ENCODE results near the gene RFPL2. TPM values are rescaled to one million over a fixed set of nuclear protein-coding genes. Genes with fewer than 3 reads are reported as not detected.
"Not testable (repeated sequence)": the region's sequence is repeated elsewhere in the genome, so short reads cannot be mapped to it uniquely, and the experiment has no call there.

Gene RFPL2
- total and polyA plus RNA-seq, 2 experiments from 2014 or later = 0.40 to 0.51 TPM

- Histone ChIP-seq H3K27me3 (peaks cover 32% of the 10 kb centered on the region), H3K36me3 (no peaks in the 10 kb centered on the region), H3K27ac (no peak overlapping the region), H3K9me3 (ENCODE audit: low read depth) (no peaks in the 10 kb centered on the region), H3K4me3 (no peak overlapping the region), H3K4me1 (ENCODE audit: low read depth) (no peaks in the 10 kb centered on the region)
- TF ChIP-seq, protein P1, sequence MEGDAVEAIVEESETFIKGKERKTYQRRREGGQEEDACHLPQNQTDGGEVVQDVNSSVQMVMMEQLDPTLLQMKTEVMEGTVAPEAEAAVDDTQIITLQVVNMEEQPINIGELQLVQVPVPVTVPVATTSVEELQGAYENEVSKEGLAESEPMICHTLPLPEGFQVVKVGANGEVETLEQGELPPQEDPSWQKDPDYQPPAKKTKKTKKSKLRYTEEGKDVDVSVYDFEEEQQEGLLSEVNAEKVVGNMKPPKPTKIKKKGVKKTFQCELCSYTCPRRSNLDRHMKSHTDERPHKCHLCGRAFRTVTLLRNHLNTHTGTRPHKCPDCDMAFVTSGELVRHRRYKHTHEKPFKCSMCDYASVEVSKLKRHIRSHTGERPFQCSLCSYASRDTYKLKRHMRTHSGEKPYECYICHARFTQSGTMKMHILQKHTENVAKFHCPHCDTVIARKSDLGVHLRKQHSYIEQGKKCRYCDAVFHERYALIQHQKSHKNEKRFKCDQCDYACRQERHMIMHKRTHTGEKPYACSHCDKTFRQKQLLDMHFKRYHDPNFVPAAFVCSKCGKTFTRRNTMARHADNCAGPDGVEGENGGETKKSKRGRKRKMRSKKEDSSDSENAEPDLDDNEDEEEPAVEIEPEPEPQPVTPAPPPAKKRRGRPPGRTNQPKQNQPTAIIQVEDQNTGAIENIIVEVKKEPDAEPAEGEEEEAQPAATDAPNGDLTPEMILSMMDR (IDR thresholded peaks at IDR 0.05; ENCODE audit: low read depth, low read length) = no peak
- no peak for DNase-seq (ENCODE audit: low read depth in 1 of 2, low spot score in 1 of 2)
Observed at GRCh38 chr22:32175115-32175514, 29.8 kb downstream of the RFPL2 start.

DNA sequence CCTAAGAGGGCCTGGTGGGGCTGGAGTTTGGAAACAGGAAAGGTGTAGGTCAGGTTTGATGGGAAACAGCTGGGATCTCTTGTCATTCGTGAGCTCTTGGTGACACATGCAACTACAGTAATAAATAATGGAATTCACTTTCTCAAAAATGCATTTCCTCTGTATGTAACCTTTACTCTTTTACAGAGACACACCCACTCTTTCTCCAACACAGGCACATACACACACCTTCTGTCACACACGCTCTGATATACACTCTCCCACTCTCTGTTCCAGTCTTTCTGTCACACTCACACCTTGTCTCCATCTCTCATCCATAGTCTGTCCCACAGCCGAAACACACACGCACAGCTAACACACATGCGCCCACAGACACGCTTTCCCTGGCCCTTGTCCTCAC is 39.2 kb downstream of the RFPL2 start:
- H3K27ac ChIP-seq = no peak overlapping the region
- H3K27me3 ChIP-seq = no peaks in the 10 kb centered on the region
- no peaks in the 10 kb centered on the region for H3K36me3 ChIP-seq
- no peak for DNase-seq (ENCODE audit: low read depth in 1 of 2, low spot score in 1 of 2)
- no peaks in the 10 kb centered on the region for H3K9me3 ChIP-seq (ENCODE audit: low read depth)
- TF ChIP-seq, protein P1 (IDR thresholded peaks at IDR 0.05; ENCODE audit: low read depth, low read length) = no peak
- H3K4me3 ChIP-seq = no peak overlapping the region
- no peaks in the 10 kb centered on the region for H3K4me1 ChIP-seq (ENCODE audit: low read depth)

- Histone ChIP-seq H3K36me3 (no peaks in the 10 kb centered on the region), H3K27me3 (no peaks in the 10 kb centered on the region), H3K4me3 (no peak overlapping the region), H3K9me3 (ENCODE audit: low read depth) (no peaks in the 10 kb centered on the region), H3K27ac (no peak overlapping the region), H3K4me1 (ENCODE audit: low read depth) (no peaks in the 10 kb centered on the region)
- DNase-seq (ENCODE audit: low read depth in 1 of 2, low spot score in 1 of 2) = no peak
- TF ChIP-seq, protein P1 (IDR thresholded peaks at IDR 0.05; ENCODE audit: low read depth, low read length) = no peak
Observed at GRCh38 chr22:32164075-32164860, 40.6 kb downstream of the RFPL2 start.

DNA sequence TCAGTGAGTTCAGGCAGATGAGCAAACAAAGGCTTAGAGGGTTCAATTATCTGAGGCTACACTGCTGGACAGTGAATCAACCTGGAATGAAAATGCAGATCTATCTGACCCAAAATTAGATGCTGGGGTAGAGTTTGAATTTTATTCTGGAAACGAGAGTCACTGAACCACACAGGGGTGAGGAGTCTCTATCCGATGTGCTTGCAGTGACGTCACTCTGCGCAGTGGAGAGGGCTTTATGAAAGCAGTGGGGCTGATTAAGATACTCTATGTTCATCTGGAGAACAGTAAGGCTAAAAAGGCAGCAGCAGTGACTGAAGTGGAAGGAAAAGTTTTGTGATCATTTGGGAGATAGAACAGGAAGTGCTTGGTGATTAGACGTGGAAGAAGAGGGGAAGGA is 44.5 kb downstream of the RFPL2 start:
- H3K27ac ChIP-seq; H3K9me3 ChIP-seq (ENCODE audit: low read depth); H3K4me3 ChIP-seq; H3K4me1 ChIP-seq (ENCODE audit: low read depth); H3K27me3 ChIP-seq; H3K36me3 ChIP-seq; DNase-seq (ENCODE audit: low read depth in 1 of 2, low spot score in 1 of 2): not testable (repeated sequence)

DNA sequence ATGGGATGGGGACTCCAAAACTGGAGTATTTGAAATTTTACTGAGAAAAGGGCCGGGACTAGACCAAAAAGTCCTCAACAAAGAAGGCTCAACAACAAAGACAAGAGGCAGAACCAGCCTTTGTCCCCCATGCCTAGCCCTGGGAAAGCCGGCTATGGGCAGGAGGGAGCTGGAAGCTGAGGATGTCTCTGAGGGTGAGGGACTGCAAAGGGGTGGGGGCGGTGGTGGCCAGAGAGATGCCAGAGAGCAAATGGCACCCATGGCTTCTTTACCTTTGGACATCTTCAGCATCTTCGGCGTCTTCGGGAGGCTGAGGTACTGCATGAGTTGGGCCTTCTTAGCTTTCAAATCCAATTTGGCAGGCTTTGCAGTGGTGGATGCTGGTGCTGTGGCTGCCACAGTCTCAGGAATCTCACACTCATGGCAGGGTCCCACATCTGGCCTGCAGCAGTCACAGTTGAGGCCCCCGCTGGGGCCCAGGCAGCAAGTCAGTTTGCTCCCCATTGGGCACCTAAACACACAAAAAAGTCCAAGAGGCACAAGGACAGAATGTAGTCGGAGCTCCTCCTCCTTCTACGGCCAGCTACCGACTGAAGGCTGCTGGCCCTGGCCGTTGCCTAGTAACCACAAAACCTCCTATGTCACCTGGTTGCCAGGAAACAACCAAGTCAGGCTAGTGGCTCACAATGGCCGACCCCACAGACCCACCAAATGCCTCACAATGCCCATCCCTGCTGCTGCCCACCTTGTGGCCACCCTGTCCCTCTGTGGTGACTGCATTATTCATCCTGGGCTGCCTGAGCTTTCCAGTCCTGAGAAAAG is 46.0 kb downstream of the RFPL2 start, which contains the start of gene C22orf42:
TSS of gene C22orf42 (minus strand) at position 592 of the 822 bp plus-strand sequence. CDS start at position 504, 88 bp downstream.
- H3K4me1 ChIP-seq (ENCODE audit: low read depth) = no peaks in the 10 kb centered on the region
- no peak within 1 kb of the TSS for H3K4me3 ChIP-seq
- no peak for DNase-seq (ENCODE audit: low read depth in 1 of 2, low spot score in 1 of 2)
- TF ChIP-seq, protein P1 (IDR thresholded peaks at IDR 0.05; ENCODE audit: low read depth, low read length) = no peak
- no peaks in the 10 kb centered on the region for H3K36me3 ChIP-seq
- no peaks in the 10 kb centered on the region for H3K9me3 ChIP-seq (ENCODE audit: low read depth)
- no peaks in the 10 kb centered on the region for H3K27me3 ChIP-seq
- no peak within 1 kb of the TSS for H3K27ac ChIP-seq

DNA sequence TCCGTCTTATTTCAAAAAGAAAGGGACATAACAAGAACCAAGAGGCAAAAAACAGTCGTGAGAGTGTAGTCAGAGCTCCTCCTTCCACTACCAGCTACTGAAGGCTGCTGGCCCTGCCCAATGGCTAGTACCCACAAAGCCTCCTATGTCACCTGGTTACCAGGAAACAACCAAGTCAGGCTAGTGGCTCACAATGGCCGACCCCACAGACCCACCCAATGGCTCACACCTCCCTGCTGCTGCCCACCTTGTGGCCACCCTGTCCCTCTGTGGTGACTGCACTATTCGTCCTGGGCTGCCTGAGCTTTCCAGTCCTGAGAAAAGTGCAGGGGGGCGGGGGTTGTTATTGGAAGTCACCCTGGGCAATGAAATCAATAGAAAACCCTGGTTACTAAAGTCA is 47.2 kb downstream of the RFPL2 start:
- not testable (repeated sequence) for H3K4me3 ChIP-seq, H3K36me3 ChIP-seq

GRCh38 chr22:32154727-32155126 is 50.1 kb downstream of the RFPL2 start:
- DNase-seq (ENCODE audit: low read depth in 1 of 2, low spot score in 1 of 2); H3K4me3 ChIP-seq; H3K27me3 ChIP-seq: not testable (repeated sequence)

More for the DNA sequence above, 47.2 kb downstream of the RFPL2 start:
- not testable (repeated sequence) for H3K27me3 ChIP-seq; H3K27ac ChIP-seq; H3K9me3 ChIP-seq (ENCODE audit: low read depth); DNase-seq (ENCODE audit: low read depth in 1 of 2, low spot score in 1 of 2); H3K4me1 ChIP-seq (ENCODE audit: low read depth)

GRCh38 chr22:32151641-32152040 is 53.2 kb downstream of the RFPL2 start:
- not testable (repeated sequence) for H3K4me3 ChIP-seq; DNase-seq (ENCODE audit: low read depth in 1 of 2, low spot score in 1 of 2); H3K36me3 ChIP-seq; H3K27ac ChIP-seq; H3K4me1 ChIP-seq (ENCODE audit: low read depth); H3K9me3 ChIP-seq (ENCODE audit: low read depth); H3K27me3 ChIP-seq

More at GRCh38 chr22:32154727-32155126, 50.1 kb downstream of the RFPL2 start:
- H3K36me3 ChIP-seq; H3K27ac ChIP-seq; H3K4me1 ChIP-seq (ENCODE audit: low read depth); H3K9me3 ChIP-seq (ENCODE audit: low read depth): not testable (repeated sequence)

GRCh38 chr22:32150647-32151046 is 54.2 kb downstream of the RFPL2 start:
- not testable (repeated sequence) for H3K4me1 ChIP-seq (ENCODE audit: low read depth); H3K4me3 ChIP-seq; H3K36me3 ChIP-seq; H3K27me3 ChIP-seq; H3K27ac ChIP-seq; H3K9me3 ChIP-seq (ENCODE audit: low read depth); DNase-seq (ENCODE audit: low read depth in 1 of 2, low spot score in 1 of 2)
